NCI-H2107 treated with DMSO at 0.1 percent for 48 hours (cell line): Measurements from ENCODE around the gene CKMT1B.
"Not testable (repeated sequence)": the region's sequence is repeated elsewhere in the genome, so short reads cannot be mapped to it uniquely, and the experiment has no call there.

Experiments used
- DNase-seq: peaks from one replicate; lab custom pipeline; 2025; ENCODE audit not compliant: unreplicated experiment; lab: John Stamatoyannopoulos, UW

Gene CKMT1B

DNA sequence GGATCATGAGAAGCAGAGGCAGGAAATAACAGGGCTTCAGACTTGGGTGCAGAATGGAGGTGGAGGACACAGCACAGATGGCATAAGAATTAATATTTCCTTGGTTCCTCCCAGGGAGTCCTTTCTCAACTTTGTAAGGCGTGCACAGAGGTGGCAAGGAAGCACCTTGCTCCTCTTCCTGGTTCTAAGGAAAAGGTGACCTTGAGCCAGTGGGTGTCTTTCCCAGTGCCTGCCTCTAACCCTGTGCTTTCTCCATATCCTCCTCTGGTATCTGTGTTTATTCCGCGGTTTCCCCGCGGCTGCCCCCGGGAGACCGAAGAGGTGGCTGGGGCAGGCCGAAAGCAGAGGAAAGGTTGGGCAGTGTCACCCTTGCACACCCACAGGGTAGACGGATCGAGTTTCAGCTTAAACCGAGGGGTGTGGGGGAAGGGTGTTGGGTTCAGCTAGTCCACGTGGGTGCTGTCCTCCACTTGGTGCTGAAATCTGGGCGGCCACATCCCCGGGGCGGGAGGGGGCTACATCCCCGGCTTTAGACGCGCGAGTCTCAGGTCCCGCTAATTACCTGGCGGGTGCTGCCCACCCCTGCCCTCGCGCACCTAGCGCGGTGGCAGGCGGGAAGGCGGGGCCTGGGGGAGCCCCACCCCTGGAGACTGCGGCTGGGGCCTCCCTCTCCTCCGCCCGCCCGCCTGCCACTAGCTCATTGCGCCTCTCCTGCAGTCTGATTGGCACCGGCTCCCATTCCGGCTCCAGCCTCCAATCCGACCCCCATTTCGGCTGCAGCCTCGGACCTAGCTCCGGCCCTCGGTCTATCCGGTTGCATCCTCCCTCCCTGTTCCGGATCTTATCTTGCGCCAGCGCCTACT lies at the start of gene CKMT1B:
Gene CKMT1B (plus strand): TSS at position 700 of the 863 bp plus-strand sequence. CDS start 192 bp downstream, outside the sequence.
- not testable (repeated sequence) for DNase-seq

GRCh38 chr15:43544266-43544665 lies 49.6 kb upstream of the CKMT1B start:
- DNase-seq: no peak

- no peak for DNase-seq
Observed at GRCh38 chr15:43545426-43545825, 48.4 kb upstream of the CKMT1B start.

GRCh38 chr15:43547539-43547938 lies 46.3 kb upstream of the CKMT1B start:
- no peak for DNase-seq

GRCh38 chr15:43550527-43551363 lies 43.1 kb upstream of the CKMT1B start:
- no peak for DNase-seq

GRCh38 chr15:43552256-43552655 lies 41.6 kb upstream of the CKMT1B start:
- DNase-seq: no peak

- no peak for DNase-seq
Observed at GRCh38 chr15:43552986-43553385, 40.8 kb upstream of the CKMT1B start.

DNA sequence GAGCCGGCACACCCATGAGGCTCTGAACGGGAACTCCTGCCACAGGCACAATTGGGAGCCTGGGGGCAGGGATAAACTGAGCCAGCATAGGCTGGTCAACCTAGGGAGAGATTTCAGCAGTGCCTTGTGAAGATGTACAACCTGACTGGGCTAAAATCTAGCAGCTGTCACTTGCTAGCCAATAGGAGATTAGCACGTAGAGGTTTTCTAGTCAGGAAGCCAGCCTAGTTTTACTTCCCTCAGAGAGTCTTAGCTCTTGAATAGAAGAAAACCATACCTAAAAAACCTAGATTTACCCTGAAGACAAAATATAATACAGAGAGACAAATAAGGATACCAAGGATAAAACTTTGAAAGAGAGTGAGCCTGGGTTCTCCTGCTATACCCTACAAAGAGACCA lies 31.1 kb upstream of the CKMT1B start:
- DNase-seq: not testable (repeated sequence)

DNA sequence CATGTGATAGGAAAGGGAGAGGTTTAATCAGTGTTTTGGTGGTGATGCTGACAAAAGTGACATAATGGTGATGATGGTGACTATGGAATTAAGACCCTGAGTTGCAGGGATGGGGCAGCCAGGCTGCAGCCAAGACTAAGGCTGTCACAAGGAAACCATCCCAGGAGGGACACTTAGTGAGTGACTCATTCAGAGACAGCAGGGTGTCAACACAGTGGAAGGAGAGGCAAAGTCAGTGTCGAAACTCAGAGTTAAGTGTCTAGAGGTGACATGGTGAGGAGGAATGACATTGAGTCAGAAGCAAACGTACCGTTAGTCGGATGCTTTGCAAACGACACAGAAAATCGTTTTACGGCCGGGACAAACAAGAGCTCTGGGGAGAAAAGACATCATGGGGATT lies 30.0 kb upstream of the CKMT1B start:
- DNase-seq: not testable (repeated sequence)

GRCh38 chr15:43566615-43567014 lies 27.2 kb upstream of the CKMT1B start:
- not testable (repeated sequence) for DNase-seq

DNA sequence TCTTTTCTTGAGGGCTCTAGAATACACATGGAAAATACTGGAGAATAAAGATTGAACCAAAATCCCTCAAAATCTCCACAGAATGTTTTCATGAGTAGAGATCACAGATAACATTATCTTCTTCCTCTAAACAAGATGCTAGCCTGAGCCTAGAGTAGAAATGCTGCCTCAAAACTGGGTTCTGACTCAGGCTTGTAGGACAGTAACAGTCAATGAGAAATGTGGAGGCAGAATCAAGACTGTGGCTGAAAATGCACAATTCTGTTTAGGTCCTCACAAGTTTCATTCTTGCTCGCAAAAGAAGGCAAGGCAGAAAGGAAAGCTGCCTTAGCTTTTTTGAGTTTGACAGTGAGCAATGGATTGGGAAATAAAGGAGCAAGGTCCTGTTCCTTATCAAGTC lies 19.2 kb upstream of the CKMT1B start:
- DNase-seq: not testable (repeated sequence)

GRCh38 chr15:43589778-43590466 lies 3.9 kb upstream of the CKMT1B start, which contains the start of gene PPIP5K1:
Gene PPIP5K1 (minus strand): TSS chr15:43590208. CDS start chr15:43584504, 5,704 bp downstream.
- not testable (repeated sequence) for DNase-seq

DNA sequence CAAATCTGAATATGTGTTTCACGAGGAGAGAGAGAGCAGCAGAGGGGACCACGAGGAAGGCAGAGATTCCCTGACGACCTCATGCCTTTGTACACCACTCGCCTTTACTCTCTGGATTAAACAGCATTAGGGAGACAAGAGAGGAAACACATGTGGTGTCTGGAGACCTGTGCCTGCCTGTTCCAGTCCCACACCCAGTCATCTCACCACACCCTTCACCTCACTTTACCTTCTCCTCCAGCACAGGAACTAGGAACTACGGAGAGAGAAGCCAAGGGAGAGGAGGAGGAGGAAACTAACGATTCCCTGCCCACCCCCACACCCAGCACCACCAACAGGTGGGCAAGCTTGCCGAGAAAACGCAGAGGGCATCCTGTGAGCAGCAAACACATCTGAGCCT lies 986 bp upstream of the CKMT1B start:
- not testable (repeated sequence) for DNase-seq

DNA sequence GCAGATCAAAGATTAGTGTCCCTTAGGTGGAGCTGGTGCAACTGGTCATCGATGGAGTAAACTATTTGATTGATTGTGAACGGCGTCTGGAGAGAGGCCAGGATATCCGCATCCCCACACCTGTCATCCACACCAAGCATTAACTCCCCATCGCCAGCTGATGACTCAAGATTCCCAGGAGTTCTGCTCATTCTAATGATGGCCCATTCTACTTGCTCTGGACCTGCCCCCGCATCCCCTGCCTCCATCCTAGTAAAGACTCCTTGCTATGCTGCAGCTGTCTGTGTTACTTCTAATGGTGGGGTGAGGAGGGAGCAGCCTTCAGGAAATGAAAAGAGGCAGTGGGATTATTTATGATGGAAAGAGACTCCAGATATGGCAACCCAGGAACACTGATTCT lies 5.3 kb downstream of the CKMT1B start:
- not testable (repeated sequence) for DNase-seq

DNA sequence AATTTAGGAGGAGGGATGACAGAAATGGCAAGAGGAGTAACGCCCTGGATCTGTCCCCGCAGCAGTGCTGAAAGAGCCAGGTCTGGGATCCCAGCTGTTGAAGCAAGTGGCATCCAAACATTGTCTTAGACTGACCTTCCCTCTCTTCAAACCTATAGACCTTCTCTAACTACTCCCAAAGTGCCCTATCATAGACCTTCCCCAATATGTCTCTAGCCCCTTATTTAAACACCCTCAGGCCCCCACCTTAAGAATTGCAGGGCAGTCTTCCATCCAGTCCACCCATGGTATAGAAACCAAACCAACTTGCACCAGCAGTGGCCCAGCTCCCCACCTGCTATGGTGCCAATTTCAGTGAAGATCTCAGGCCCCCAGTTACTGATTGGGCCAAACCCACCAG lies 6.4 kb downstream of the CKMT1B start:
- DNase-seq: not testable (repeated sequence)

- peak; percentile 21 for DNase-seq
Observed at GRCh38 chr15:43602233-43602632, 8.4 kb downstream of the CKMT1B start.

DNA sequence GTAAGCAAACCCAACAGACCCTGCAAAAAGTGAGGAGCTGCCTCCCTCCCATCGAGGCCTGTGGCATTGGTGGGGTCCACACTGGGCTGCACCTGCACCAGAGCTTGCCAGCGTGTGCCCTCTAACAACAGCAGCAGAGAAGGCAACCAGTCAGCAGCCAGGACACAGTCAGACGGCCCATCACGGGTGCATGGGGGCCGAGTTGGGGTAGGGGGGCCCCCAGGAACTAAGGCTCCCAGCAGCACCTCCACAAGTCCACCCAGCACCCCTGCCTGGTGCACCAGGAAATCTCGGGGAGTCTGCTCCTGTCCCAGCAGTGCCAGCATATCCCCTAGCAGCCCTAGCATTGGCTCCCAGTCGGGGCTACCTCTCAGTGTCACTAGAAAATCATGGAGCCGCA lies 23.9 kb downstream of the CKMT1B start:
- DNase-seq: not testable (repeated sequence)

DNA sequence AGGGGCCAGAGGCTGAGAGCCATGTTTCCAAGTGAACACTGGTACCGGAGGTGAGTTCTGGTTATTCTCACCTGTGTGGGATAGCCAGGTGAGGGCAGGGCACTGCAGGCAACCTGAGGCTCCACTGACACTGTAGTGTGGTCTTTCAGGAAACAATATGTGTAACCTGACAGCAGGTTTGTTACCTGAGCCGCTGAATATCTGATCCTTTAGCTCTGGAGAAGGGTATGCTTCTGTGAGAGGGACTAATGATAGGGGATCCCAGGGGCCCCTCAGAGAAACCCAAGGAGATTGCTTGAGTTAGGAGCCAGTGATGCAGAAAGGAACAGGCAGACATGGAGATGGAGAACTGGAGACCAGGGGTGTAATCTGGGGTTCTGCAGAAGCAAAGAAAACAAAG lies 24.9 kb downstream of the CKMT1B start, which contains the start of gene STRC:
Gene STRC (minus strand): TSS at position 101 of the 400 bp plus-strand sequence. CDS start 78 bp downstream, at position 23.
- DNase-seq: not testable (repeated sequence)

- not testable (repeated sequence) for DNase-seq
Observed at GRCh38 chr15:43622068-43622799, 28.4 kb downstream of the CKMT1B start.

DNA sequence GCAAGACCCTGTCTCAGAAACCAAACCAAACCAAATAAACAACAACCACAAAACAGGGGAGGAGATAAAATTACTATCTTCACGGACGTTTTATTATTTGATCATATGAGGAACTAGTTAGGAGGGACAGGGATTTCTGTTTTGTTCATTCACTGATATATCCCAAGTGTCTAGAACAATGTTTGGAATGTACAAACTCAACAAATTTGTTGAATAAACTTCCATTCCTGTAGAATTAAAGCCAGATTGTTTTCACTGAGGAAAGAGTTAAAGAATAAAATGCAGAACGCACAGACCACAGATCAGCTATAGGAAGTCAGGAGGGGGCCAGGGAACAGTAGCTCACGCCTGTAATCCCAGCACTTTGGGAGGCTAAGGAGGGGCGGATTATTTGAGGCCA lies 31.3 kb downstream of the CKMT1B start:
- DNase-seq: no peak
